Fibroblast of skin of scalp (primary cell): Measurements from ENCODE around the gene BTBD19.
"Not testable (repeated sequence)": the region's sequence is repeated elsewhere in the genome, so short reads cannot be mapped to it uniquely, and the experiment has no call there.

Experiments used
- DNase-seq: peaks from one replicate; pipeline ENCODE4 v3.0.0-alpha.2; 2013

BTBD19 gene

GRCh38 chr1:44810101-44810761, 1.9 kb downstream of the BTBD19 start:
- peak; percentile 50 for DNase-seq

GRCh38 chr1:44810762-44811105, 2.4 kb downstream of the BTBD19 start:
- not testable (repeated sequence) for DNase-seq

- no peak for DNase-seq
Observed at GRCh38 chr1:44811234-44811633, 2.9 kb downstream of the BTBD19 start.

GRCh38 chr1:44812822-44813543, 4.7 kb downstream of the BTBD19 start:
- DNase-seq = no peak

- not testable (repeated sequence) for DNase-seq
Observed at GRCh38 chr1:44815926-44816325, 7.6 kb downstream of the BTBD19 start.

GRCh38 chr1:44817307-44817706, 9.0 kb downstream of the BTBD19 start:
- DNase-seq = no peak

- no peak for DNase-seq
Observed at GRCh38 chr1:44817771-44818495, 9.6 kb downstream of the BTBD19 start.

- no peak for DNase-seq
Observed at GRCh38 chr1:44819196-44819607, 10.9 kb downstream of the BTBD19 start.

GRCh38 chr1:44819608-44820327, 11.4 kb downstream of the BTBD19 start:
- peak; percentile 98 for DNase-seq

GRCh38 chr1:44820328-44821239, 12.3 kb downstream of the BTBD19 start:
- DNase-seq = no peak

- no peak for DNase-seq
Observed at GRCh38 chr1:44821240-44821715, 13.0 kb downstream of the BTBD19 start.

- DNase-seq = no peak
Observed at GRCh38 chr1:44822131-44822701, 13.9 kb downstream of the BTBD19 start.

GRCh38 chr1:44822981-44823451, 14.7 kb downstream of the BTBD19 start:
- DNase-seq = no peak

- not testable (repeated sequence) for DNase-seq
Observed at GRCh38 chr1:44824392-44824791, 16.1 kb downstream of the BTBD19 start.

- DNase-seq = no peak
Observed at GRCh38 chr1:44826375-44827196, 18.3 kb downstream of the BTBD19 start.

- no peak for DNase-seq
Observed at GRCh38 chr1:44827197-44828002, 19.1 kb downstream of the BTBD19 start.

GRCh38 chr1:44828003-44828651, 19.8 kb downstream of the BTBD19 start:
- no peak for DNase-seq

- DNase-seq = no peak
Observed at GRCh38 chr1:44828841-44829440, 20.6 kb downstream of the BTBD19 start.
